ENCODE results near the gene TMEM131. TPM values are rescaled to one million over a fixed set of nuclear protein-coding genes. Genes with fewer than 3 reads are reported as not detected.
A peak's percentile ranks its signal among the peaks of the same experiment; 100 is the strongest.

TMEM131 gene
- total and polyA plus RNA-seq, 4 donors, result 25.3 to 39.4 (median 38.1) TPM

DNA sequence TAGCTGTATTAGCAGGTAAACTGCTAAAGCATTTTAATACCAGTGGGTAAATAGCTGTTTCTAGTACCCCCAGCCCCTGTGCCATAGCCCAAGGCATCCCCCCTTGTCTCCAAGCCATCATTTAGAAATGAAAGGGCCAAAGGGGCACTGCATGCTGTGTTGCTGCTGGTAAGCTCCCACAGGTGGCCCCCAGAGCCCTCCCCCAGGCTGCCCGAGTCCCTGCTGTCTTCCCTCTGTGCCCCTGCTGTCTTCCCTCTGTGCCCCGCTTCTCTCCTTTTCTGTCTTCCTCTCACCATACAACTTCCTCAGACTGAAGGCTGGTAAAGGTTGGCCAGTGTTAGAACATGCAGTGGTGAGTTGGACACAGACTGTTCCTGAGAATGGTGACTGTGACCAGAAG lies 240.3 kb downstream of the TMEM131 start:
- Histone ChIP-seq H3K4me1 (ENCODE audit: control insufficient read depth, insufficient read depth, low read length) (no peaks in the 10 kb centered on the region), H3K9me3 (ENCODE audit: control insufficient read depth, insufficient read depth, low read length) (no peaks in the 10 kb centered on the region), H3K27ac (ENCODE audit: low read depth, low read length) (no peak overlapping the region), H3K4me3 (ENCODE audit: low read depth, low read length) (no peak overlapping the region), H3K27me3 (ENCODE audit: control insufficient read depth, insufficient read depth, low read length) (no peaks in the 10 kb centered on the region), H3K36me3 (ENCODE audit: control insufficient read depth, insufficient read depth, low read length) (peaks cover 45% of the 10 kb centered on the region)
- DNase-seq (ENCODE audit: low read depth in 4 of 6, low spot score in 6 of 6), result no peak
- WGBS (ENCODE audit: insufficient coverage), result 80% methylated on average over 1 of the region's 2 CpGs

DNA sequence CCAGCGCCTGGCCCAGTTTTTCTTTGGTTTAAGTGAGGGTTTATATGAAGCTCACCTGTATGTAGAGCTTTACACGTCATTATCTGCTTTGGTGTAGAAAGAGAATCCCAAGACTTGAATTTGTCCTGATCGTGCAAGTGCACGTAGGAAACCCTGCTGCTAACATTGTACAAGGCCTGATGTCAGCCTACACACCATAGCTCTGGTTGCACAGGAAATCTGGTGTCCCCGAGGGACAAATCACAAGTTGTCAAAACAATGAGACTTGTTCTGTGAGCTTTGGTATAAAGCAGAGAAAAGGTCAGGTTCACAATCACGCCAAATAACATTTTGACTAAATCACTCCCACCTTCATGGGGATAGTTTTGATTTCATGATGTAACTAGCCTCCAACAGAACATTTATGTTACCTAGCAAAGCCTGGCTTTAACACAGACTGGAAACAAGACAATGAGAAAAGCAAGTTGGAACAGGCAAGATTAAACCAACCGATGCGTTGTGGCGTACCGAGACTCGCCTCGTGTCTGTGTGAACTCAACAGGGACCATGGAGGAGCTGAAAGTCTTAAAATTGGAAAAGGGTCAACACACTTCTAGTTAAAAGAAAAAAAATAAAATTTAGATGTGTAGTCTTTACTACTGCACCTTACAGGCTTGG lies 240.9 kb downstream of the TMEM131 start:
- H3K27ac ChIP-seq (ENCODE audit: low read depth, low read length), result no peak overlapping the region
- no peaks in the 10 kb centered on the region for H3K27me3 ChIP-seq (ENCODE audit: control insufficient read depth, insufficient read depth, low read length)
- H3K36me3 ChIP-seq (ENCODE audit: control insufficient read depth, insufficient read depth, low read length), result peaks cover 40% of the 10 kb centered on the region

DNA sequence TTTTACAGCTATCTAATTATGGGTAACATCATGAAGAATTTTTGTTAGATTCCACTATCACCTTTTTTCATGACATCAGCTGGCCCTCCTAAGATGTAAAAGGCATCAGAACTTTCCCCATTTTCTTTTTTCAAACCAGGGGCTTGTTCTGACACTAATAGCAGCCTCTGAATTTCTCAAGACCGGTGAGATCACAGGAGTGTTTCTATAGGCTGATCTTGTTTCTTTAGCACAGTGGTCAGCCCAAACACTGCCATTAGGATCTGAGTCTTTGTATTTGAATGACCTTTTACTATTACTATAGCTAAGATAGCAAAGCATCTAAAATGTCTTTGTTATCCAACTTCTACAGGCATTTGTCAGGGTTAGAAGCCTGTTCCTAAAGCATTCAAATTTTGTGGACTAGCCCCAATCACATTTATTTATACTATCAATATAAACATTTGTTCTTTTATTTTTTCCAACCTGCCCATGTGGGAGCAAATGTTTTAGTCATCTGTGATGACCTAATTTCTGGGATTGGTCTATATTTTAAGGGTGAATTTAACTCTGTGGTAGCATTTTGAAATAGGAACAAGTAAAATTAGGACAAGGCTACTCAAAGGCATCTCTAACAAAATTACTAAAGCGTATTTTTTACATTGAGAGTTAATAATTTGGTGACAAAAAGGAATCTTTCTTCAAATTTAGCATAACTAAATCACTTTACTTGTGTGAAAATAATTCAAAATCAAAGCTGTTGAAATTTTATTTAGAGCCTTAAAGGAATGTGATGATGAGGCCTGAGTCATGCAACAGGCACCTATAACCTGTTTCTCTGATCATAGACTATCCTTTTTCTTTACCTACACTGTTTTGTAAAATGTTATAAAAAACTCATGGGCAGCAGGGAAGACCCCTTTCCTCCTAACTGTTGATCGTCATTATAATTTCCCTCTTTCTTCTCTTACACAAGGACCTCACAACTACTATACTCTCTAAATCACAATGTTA lies 243.1 kb downstream of the TMEM131 start:
- no peak overlapping the region for H3K4me3 ChIP-seq (ENCODE audit: low read depth, low read length)
- DNase-seq (ENCODE audit: low read depth in 4 of 6, low spot score in 6 of 6), result no peak
- peaks cover 24% of the 10 kb centered on the region for H3K36me3 ChIP-seq (ENCODE audit: control insufficient read depth, insufficient read depth, low read length)
- WGBS (ENCODE audit: insufficient coverage), result no CpG with 5 or more reads among the region's 3 CpGs
- no peak overlapping the region for H3K27ac ChIP-seq (ENCODE audit: low read depth, low read length)
- H3K9me3 ChIP-seq (ENCODE audit: control insufficient read depth, insufficient read depth, low read length), result no peaks in the 10 kb centered on the region
- no peaks in the 10 kb centered on the region for H3K27me3 ChIP-seq (ENCODE audit: control insufficient read depth, insufficient read depth, low read length)
- peaks cover 3% of the 10 kb centered on the region for H3K4me1 ChIP-seq (ENCODE audit: control insufficient read depth, insufficient read depth, low read length)

More for the DNA sequence above, 240.9 kb downstream of the TMEM131 start:
- DNase-seq (ENCODE audit: low read depth in 4 of 6, low spot score in 6 of 6), result no peak
- Histone ChIP-seq H3K4me1 (ENCODE audit: control insufficient read depth, insufficient read depth, low read length) (no peaks in the 10 kb centered on the region), H3K9me3 (ENCODE audit: control insufficient read depth, insufficient read depth, low read length) (no peaks in the 10 kb centered on the region), H3K4me3 (ENCODE audit: low read depth, low read length) (no peak overlapping the region)
- WGBS (ENCODE audit: insufficient coverage), result 95% methylated on average over 10 of the region's 12 CpGs

DNA sequence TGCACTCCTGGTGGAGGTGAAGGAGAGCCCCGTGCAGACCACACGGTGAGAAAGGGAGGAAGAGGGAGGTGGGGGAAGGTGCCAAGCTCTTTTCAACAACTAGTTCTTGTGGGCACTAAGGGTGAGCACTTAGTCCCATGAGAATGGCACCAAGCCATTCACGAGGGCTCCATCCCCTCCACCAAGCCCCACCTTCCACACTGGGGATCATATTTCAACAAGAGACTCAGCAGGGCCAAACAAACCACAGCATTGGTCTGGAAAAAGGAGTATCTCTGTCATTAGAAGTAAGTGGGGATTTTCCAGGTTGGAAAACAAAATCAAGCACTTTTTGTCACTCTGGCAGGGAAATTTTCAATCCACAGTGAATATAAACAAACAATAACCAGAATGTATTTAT lies 244.0 kb downstream of the TMEM131 start:
- H3K4me3 ChIP-seq (ENCODE audit: low read depth, low read length), result no peak overlapping the region
- H3K27ac ChIP-seq (ENCODE audit: low read depth, low read length), result no peak overlapping the region
- no peaks in the 10 kb centered on the region for H3K9me3 ChIP-seq (ENCODE audit: control insufficient read depth, insufficient read depth, low read length)
- H3K27me3 ChIP-seq (ENCODE audit: control insufficient read depth, insufficient read depth, low read length), result no peaks in the 10 kb centered on the region
- WGBS (ENCODE audit: insufficient coverage), result no CpG with 5 or more reads among the region's 3 CpGs
- no peak for DNase-seq (ENCODE audit: low read depth in 4 of 6, low spot score in 6 of 6)
- peaks cover 3% of the 10 kb centered on the region for H3K4me1 ChIP-seq (ENCODE audit: control insufficient read depth, insufficient read depth, low read length)
- H3K36me3 ChIP-seq (ENCODE audit: control insufficient read depth, insufficient read depth, low read length), result peaks cover 15% of the 10 kb centered on the region

DNA sequence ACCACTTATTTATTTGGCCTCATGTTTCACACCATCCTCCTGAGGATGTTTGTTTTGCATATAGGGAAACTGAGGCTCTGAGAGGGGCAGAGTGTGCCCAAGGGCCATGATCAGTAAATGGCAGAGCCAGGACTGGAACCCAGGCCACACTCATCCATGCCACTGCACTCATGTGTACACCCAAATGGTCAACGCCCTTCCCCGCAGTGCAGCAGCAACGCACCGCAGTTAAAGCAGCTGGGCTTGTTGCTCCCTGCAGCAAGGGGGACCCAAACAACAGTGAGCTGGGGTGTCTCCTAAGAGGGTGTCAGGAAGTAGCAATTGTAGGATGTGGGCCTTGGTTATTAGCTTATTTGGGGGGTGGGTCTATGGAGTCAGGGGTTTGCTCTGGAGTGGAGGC lies 245.7 kb downstream of the TMEM131 start:
- Histone ChIP-seq H3K27me3 (ENCODE audit: control insufficient read depth, insufficient read depth, low read length) (no peaks in the 10 kb centered on the region), H3K4me3 (ENCODE audit: low read depth, low read length) (no peak overlapping the region), H3K36me3 (ENCODE audit: control insufficient read depth, insufficient read depth, low read length) (peaks cover 6% of the 10 kb centered on the region), H3K27ac (ENCODE audit: low read depth, low read length) (no peak overlapping the region), H3K9me3 (ENCODE audit: control insufficient read depth, insufficient read depth, low read length) (no peaks in the 10 kb centered on the region), H3K4me1 (ENCODE audit: control insufficient read depth, insufficient read depth, low read length) (peaks cover 3% of the 10 kb centered on the region)
- DNase-seq (ENCODE audit: low read depth in 4 of 6, low spot score in 6 of 6), result no peak
- 96% methylated on average over 4 of the region's 4 CpGs for WGBS (ENCODE audit: insufficient coverage)

DNA sequence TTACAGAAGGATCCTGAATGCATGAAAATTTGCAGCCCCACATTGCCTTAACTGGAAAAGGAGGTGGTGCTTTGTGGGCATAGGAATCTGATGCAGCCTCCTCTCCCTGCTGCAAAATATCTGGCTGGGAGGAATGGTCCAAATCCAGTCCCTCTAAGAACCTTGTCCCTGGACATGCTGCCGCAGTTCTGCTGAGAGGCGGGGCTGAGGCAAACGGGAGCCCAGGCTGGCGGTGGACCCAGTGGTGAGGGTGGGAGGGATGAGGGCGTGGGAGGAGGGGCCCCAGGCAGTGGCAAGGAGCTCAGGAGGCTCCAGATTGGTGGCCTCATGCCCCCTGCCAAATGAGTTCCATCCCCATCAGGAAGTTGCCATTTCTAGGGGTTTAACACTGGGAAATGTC lies 246.2 kb downstream of the TMEM131 start:
- Histone ChIP-seq H3K4me3 (ENCODE audit: low read depth, low read length) (no peak overlapping the region), H3K36me3 (ENCODE audit: control insufficient read depth, insufficient read depth, low read length) (peaks cover 2% of the 10 kb centered on the region), H3K9me3 (ENCODE audit: control insufficient read depth, insufficient read depth, low read length) (no peaks in the 10 kb centered on the region), H3K27ac (ENCODE audit: low read depth, low read length) (no peak overlapping the region), H3K27me3 (ENCODE audit: control insufficient read depth, insufficient read depth, low read length) (no peaks in the 10 kb centered on the region), H3K4me1 (ENCODE audit: control insufficient read depth, insufficient read depth, low read length) (peaks cover 3% of the 10 kb centered on the region)
- DNase-seq (ENCODE audit: low read depth in 4 of 6, low spot score in 6 of 6), result no peak
- 73% methylated on average over 3 of the region's 5 CpGs for WGBS (ENCODE audit: insufficient coverage)

DNA sequence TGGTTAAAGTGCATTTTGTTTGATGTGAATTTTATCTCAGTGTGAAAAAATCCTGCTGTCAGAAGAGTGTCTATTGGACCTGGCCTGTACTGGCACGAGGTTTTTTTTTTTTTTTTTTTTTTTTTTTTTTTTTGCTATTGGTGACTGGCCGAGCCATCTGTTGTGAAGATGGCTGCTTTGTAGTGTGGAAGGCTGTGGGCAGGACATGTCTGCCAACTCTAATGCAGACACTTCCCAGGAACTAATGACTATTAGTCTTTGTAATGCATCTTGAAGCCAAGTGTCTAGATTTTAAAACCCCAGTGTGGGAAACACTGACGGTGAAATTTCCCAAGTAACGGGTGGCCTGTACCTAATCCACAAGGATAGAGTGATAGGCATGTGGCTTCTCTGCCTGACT lies 248.0 kb downstream of the TMEM131 start:
- Histone ChIP-seq H3K4me1 (ENCODE audit: control insufficient read depth, insufficient read depth, low read length) (peaks cover 3% of the 10 kb centered on the region), H3K27me3 (ENCODE audit: control insufficient read depth, insufficient read depth, low read length) (no peaks in the 10 kb centered on the region), H3K27ac (ENCODE audit: low read depth, low read length) (no peak overlapping the region), H3K9me3 (ENCODE audit: control insufficient read depth, insufficient read depth, low read length) (no peaks in the 10 kb centered on the region), H3K36me3 (ENCODE audit: control insufficient read depth, insufficient read depth, low read length) (peaks cover 4% of the 10 kb centered on the region), H3K4me3 (ENCODE audit: low read depth, low read length) (no peak overlapping the region)
- 69% methylated on average over 2 of the region's 4 CpGs for WGBS (ENCODE audit: insufficient coverage)
- peak in 2 of 6 donors; percentile 42 to 47 for DNase-seq (ENCODE audit: low read depth in 4 of 6, low spot score in 6 of 6)

DNA sequence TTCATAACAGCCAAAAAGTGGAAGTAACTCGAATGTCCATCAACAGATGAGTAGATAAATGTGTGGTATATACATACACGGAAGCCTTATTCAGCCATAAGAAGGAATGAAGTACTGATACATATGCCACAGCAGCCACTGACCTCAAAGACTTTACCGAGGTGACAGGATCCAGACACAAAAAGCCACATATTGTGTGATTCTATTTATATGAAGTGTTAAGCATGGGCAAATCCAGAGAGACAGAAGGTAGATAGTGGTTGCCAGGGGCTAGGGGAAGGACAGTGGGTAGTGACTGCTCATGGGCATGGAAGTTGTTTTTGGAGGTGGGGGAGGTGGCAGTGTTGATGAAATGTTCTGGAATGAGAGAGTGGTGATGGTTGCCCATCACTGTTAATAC lies 248.5 kb downstream of the TMEM131 start:
- H3K4me3 ChIP-seq (ENCODE audit: low read depth, low read length), result no peak overlapping the region
- no peaks in the 10 kb centered on the region for H3K9me3 ChIP-seq (ENCODE audit: control insufficient read depth, insufficient read depth, low read length)
- no peak overlapping the region for H3K27ac ChIP-seq (ENCODE audit: low read depth, low read length)
- peaks cover 4% of the 10 kb centered on the region for H3K36me3 ChIP-seq (ENCODE audit: control insufficient read depth, insufficient read depth, low read length)
- H3K27me3 ChIP-seq (ENCODE audit: control insufficient read depth, insufficient read depth, low read length), result no peaks in the 10 kb centered on the region
- peak in 1 of 6 donors; percentile 30 for DNase-seq (ENCODE audit: low read depth in 4 of 6, low spot score in 6 of 6)
- WGBS (ENCODE audit: insufficient coverage), result no CpG with 5 or more reads among the region's 3 CpGs
- H3K4me1 ChIP-seq (ENCODE audit: control insufficient read depth, insufficient read depth, low read length), result peaks cover 3% of the 10 kb centered on the region

DNA sequence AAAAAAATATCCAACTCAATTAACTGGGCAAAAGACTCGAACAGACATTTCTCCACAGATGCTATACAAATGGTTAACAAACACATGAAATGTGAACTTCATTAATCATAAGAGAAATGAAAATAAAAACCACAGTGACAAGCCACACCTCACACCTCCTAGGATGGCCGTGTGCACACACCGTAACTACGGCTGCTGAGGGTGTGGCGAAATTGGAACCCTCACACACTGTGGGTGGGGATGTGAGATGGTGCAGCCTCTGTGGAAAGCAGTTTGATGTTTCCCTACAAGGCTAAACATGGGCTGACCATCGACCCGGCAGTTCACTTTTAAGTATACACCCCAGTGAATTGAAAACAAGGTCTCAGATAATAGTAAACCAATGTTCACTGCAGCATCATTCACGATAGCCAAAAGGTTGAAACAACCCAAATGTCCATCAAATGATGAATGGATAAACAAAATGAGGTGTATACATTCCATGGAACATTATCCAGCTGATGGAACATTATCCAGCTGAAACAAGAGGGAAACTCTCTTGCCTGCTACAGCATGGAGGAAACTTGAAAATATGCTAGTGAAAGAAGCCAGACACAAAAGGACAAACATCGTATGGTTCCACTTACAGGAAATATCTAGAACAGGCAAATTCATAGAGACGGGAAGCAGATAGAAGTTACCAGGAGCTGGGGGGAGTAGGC lies 250.1 kb downstream of the TMEM131 start:
- peaks cover 4% of the 10 kb centered on the region for H3K36me3 ChIP-seq (ENCODE audit: control insufficient read depth, insufficient read depth, low read length)
- DNase-seq (ENCODE audit: low read depth in 4 of 6, low spot score in 6 of 6), result no peak
- no peak overlapping the region for H3K4me3 ChIP-seq (ENCODE audit: low read depth, low read length)
- WGBS (ENCODE audit: insufficient coverage), result 100% methylated on average over 2 of the region's 10 CpGs
- H3K9me3 ChIP-seq (ENCODE audit: control insufficient read depth, insufficient read depth, low read length), result no peaks in the 10 kb centered on the region
- H3K4me1 ChIP-seq (ENCODE audit: control insufficient read depth, insufficient read depth, low read length), result peaks cover 3% of the 10 kb centered on the region
- H3K27ac ChIP-seq (ENCODE audit: low read depth, low read length), result no peak overlapping the region
- H3K27me3 ChIP-seq (ENCODE audit: control insufficient read depth, insufficient read depth, low read length), result no peaks in the 10 kb centered on the region

Data from spinal cord (tissue), 10 donors.